Chondrocyte (in vitro differentiated cells): ENCODE results near the gene PYROXD2. TPM values are rescaled to one million over a fixed set of nuclear protein-coding genes. Genes with fewer than 3 reads are reported as not detected.

Experiments used
- DNase-seq: peaks from one replicate; pipeline ENCODE4 v3.0.0; 2021; ENCODE audit warnings: mixed read lengths, low spot score
- H3K27ac Mint-ChIP-seq: one replicate; pipeline ENCODE4 v1.8.0; 2021; ENCODE audit warnings: mild to moderate bottlenecking, moderate library complexity, mixed read lengths; ENCODE audit not compliant: unreplicated experiment
- H3K27me3 Mint-ChIP-seq: 2 replicates; pipeline ENCODE4 v1.8.0; 2021; ENCODE audit warnings: low read depth, mixed read lengths
- H3K36me3 Mint-ChIP-seq: 2 replicates; pipeline ENCODE4 v1.8.0; 2021; ENCODE audit warnings: low read depth, mixed read lengths
- H3K4me1 Mint-ChIP-seq: 2 replicates; pipeline ENCODE4 v1.8.0; 2021; ENCODE audit warnings: low read depth, mild to moderate bottlenecking, mixed read lengths
- H3K4me3 Mint-ChIP-seq: one replicate; pipeline ENCODE4 v1.8.0; 2021; ENCODE audit warnings: mild to moderate bottlenecking, moderate library complexity, mixed read lengths; ENCODE audit not compliant: unreplicated experiment
- H3K9me3 Mint-ChIP-seq: 2 replicates; pipeline ENCODE4 v1.8.0; 2021; ENCODE audit warnings: low read depth, mixed read lengths
- CTCF ChIP-seq: fragments of 200-600 bp; sonication (generic); IDR thresholded peaks from 2 replicates; pipeline ENCODE4 v1.5.0; 2021; ENCODE audit warnings: antibody characterized with exemption, mild to moderate bottlenecking, moderate library complexity
- long read RNA-seq: library from polyadenylated mRNA; stranded (forward); transcript quantifications from one replicate; pipeline ENCODE4 v2.0.0, GENCODE V29; 2021
- total RNA-seq: library from RNA; stranded (reverse); gene quantifications from 3 replicates; pipeline ENCODE4 v1.2.1, GENCODE V29; 2021

PYROXD2 gene
- total RNA-seq, result 5.6 to 9.4 TPM (median 8.3 TPM) in 3 replicates
- long read RNA-seq, partial matches to known transcripts, result 0 of 4 reads
- long read RNA-seq, other reads (novel, unspliced or antisense), result 3 of 4 reads

GRCh38 chr10:98414932-98415730, at the start of gene PYROXD2:
TSS of gene PYROXD2 (minus strand) at chr10:98415182. CDS start at chr10:98415135, 47 bp downstream.
- DNase-seq, result no peak
- peak within 1 kb of the TSS; percentile 77 for H3K27ac Mint-ChIP-seq

GRCh38 chr10:98463976-98464754, 49.2 kb upstream of the PYROXD2 start:
- no peak overlapping the region for H3K27ac Mint-ChIP-seq
- peaks cover 8% of the 10 kb centered on the region for H3K27me3 Mint-ChIP-seq
- no peaks in the 10 kb centered on the region for H3K9me3 Mint-ChIP-seq
- H3K4me1 Mint-ChIP-seq, result peaks cover 15% of the 10 kb centered on the region
- no peak for TF ChIP-seq CTCF
- H3K36me3 Mint-ChIP-seq, result no peaks in the 10 kb centered on the region
- DNase-seq, result no peak
- H3K4me3 Mint-ChIP-seq, result no peak overlapping the region

More at GRCh38 chr10:98414932-98415730, at the start of gene PYROXD2:
- H3K27me3 Mint-ChIP-seq, result no peaks in the 10 kb centered on the region
- peaks cover 25% of the 10 kb centered on the region for H3K4me1 Mint-ChIP-seq
- H3K9me3 Mint-ChIP-seq, result no peaks in the 10 kb centered on the region
- TF ChIP-seq CTCF, result peak; percentile 33
- peak within 1 kb of the TSS; percentile 94 for H3K4me3 Mint-ChIP-seq
- peaks cover 6% of the 10 kb centered on the region for H3K36me3 Mint-ChIP-seq

GRCh38 chr10:98463016-98463415, 48.0 kb upstream of the PYROXD2 start:
- no peak for DNase-seq
- H3K4me3 Mint-ChIP-seq, result no peak overlapping the region
- no peak for TF ChIP-seq CTCF
- H3K27me3 Mint-ChIP-seq, result peaks cover 2% of the 10 kb centered on the region
- no peaks in the 10 kb centered on the region for H3K36me3 Mint-ChIP-seq
- H3K4me1 Mint-ChIP-seq, result peaks cover 17% of the 10 kb centered on the region
- no peaks in the 10 kb centered on the region for H3K9me3 Mint-ChIP-seq
- H3K27ac Mint-ChIP-seq, result no peak overlapping the region

GRCh38 chr10:98461500-98461842, 46.5 kb upstream of the PYROXD2 start:
- peaks cover 13% of the 10 kb centered on the region for H3K4me1 Mint-ChIP-seq

More at GRCh38 chr10:98461500-98461842, 46.5 kb upstream of the PYROXD2 start:
- Mint-ChIP-seq H3K9me3 (no peaks in the 10 kb centered on the region), H3K27ac (peak overlapping the region; percentile 78), H3K36me3 (no peaks in the 10 kb centered on the region), H3K4me3 (no peak overlapping the region), H3K27me3 (peaks cover 2% of the 10 kb centered on the region)
- TF ChIP-seq CTCF, result no peak
- DNase-seq, result no peak
